ENCODE results near the gene ABRAXAS1.
A peak's percentile ranks its signal among the peaks of the same experiment; 100 is the strongest.

GRCh38 chr4:83455281-83456183 is 29.4 kb downstream of the ABRAXAS1 start, which contains the start of the genes HELQ and MRPS18C:
- TF ChIP-seq CTCF (IDR thresholded peaks at IDR 0.05; ENCODE audit: control extremely low read depth in 1 of 3, insufficient read depth in 1 of 3, low read depth in 1 of 3, low read length in 3 of 3) (peak in 1 of 3 experiments; percentile 33; a peak in 1 of 4 replicates), POLR2A (IDR thresholded peaks at IDR 0.05; ENCODE audit: control extremely low read depth in 1 of 2, low read depth in 2 of 2, low read length in 2 of 2) (peak; percentile 93 to 95)

Data from H1 (cell line).